C4-2B (cell line): Measurements from ENCODE around the gene LPCAT2.

Source experiments
- CTCF ChIP-seq: fragments of 450-650 bp; conservative IDR thresholded peaks from 2 replicates; pipeline ENCODE4 v1.5.1; 2017; ENCODE audit warnings: mild to moderate bottlenecking
- ZFX ChIP-seq: fragments of 450-650 bp; IDR thresholded peaks from 2 replicates; pipeline ENCODE4 v1.6.1; 2017

GRCh38 chr16:55505333-55506015, 3.4 kb upstream of the LPCAT2 start:
- TF ChIP-seq CTCF = no peak
- TF ChIP-seq ZFX = no peak
